H1 (cell line): ENCODE measurements around the gene AVL9.

Experiments
- CEBPB ChIP-seq: IDR thresholded peaks from 2 replicates; pipeline ENCODE4 v1.6.1; 2012; ENCODE audit warnings: low read depth, low read length
- CREB1 ChIP-seq: IDR thresholded peaks from 2 replicates; pipeline ENCODE4 v1.6.1; 2012; ENCODE audit warnings: inconsistent platforms
- MAX ChIP-seq: IDR thresholded peaks from 2 replicates; pipeline ENCODE4 v1.6.1; 2012; ENCODE audit warnings: inconsistent platforms
- PHF8 ChIP-seq: fragments of 200-600 bp; sonication (generic); conservative IDR thresholded peaks from 2 replicates; pipeline ENCODE4 v1.7.1; 2012; ENCODE audit warnings: low read depth, mild to moderate bottlenecking, inconsistent platforms, low read length, moderate library complexity
- POLR2A ChIP-seq, 2 experiments: IDR thresholded peaks; 1 replicate in 1 of 2; 2 replicates in 1 of 2; pipeline ENCODE4 v1.6.1; 2011; ENCODE audit warnings: low read depth in 2 of 2, low read length in 2 of 2, mild to moderate bottlenecking in 2 of 2; ENCODE audit errors: control extremely low read depth in 1 of 2
- POLR2AphosphoS5 ChIP-seq: IDR thresholded peaks from 2 replicates; pipeline ENCODE4 v1.6.1; 2011; ENCODE audit warnings: low read depth, low read length
- RNF2 ChIP-seq: fragments of 200-900, 300-1000 bp; sonication (generic); IDR thresholded peaks from 2 replicates; pipeline ENCODE4 v1.7.1; 2016; ENCODE audit warnings: borderline replicate concordance, low read depth, mild to moderate bottlenecking, antibody characterized with exemption, low read length; ENCODE audit not compliant: poor library complexity, severe bottlenecking; ENCODE audit errors: missing control alignments
- SP2 ChIP-seq: IDR thresholded peaks from 2 replicates; pipeline ENCODE4 v1.6.1; 2012; ENCODE audit warnings: mild to moderate bottlenecking, low read length, inconsistent platforms
- TAF1 ChIP-seq: IDR thresholded peaks from 2 replicates; pipeline ENCODE4 v1.6.1; 2011; ENCODE audit warnings: mild to moderate bottlenecking, low read depth, low read length
- TCF12 ChIP-seq: IDR thresholded peaks from 2 replicates; pipeline ENCODE4 v1.6.1; 2011; ENCODE audit warnings: low read depth, mild to moderate bottlenecking, low read length
- TF ChIP-seq, protein P1 (sequence below), 3 experiments: IDR thresholded peaks; 1 replicate in 2 of 3; 2 replicates in 1 of 3; pipeline versions ENCODE4 v1.5.1 to v1.6.1; 2011; ENCODE audit warnings: low read length in 3 of 3, mild to moderate bottlenecking in 3 of 3, inconsistent platforms in 2 of 3, low read depth in 1 of 3, moderate library complexity in 1 of 3; ENCODE audit not compliant: insufficient read depth in 1 of 3; ENCODE audit errors: control extremely low read depth in 1 of 3

DNA sequence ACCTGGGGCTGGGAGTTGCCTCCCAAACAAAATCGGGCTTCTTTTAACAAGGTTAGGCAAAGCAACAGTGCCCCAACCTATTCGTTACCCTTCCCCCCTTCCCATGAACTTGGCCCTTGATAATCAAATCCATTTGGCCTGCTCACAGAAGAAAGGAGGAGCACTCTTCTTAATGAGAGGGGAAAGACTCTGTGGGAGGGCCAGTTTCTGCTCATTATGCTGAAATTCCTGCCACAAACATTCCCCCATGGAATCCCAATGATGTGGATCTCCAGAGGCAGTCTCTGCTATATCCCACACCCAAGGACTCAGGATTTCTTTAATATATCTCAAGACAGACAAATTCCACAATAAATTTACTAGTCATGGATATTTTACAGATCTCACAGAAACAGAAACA, 48.1 kb upstream of the AVL9 start:
- no peak for TF ChIP-seq POLR2A (IDR thresholded peaks at IDR 0.05; ENCODE audit: control extremely low read depth in 1 of 2, low read depth in 2 of 2, low read length in 2 of 2)
- no peak for TF ChIP-seq CREB1
- TF ChIP-seq, protein P1, sequence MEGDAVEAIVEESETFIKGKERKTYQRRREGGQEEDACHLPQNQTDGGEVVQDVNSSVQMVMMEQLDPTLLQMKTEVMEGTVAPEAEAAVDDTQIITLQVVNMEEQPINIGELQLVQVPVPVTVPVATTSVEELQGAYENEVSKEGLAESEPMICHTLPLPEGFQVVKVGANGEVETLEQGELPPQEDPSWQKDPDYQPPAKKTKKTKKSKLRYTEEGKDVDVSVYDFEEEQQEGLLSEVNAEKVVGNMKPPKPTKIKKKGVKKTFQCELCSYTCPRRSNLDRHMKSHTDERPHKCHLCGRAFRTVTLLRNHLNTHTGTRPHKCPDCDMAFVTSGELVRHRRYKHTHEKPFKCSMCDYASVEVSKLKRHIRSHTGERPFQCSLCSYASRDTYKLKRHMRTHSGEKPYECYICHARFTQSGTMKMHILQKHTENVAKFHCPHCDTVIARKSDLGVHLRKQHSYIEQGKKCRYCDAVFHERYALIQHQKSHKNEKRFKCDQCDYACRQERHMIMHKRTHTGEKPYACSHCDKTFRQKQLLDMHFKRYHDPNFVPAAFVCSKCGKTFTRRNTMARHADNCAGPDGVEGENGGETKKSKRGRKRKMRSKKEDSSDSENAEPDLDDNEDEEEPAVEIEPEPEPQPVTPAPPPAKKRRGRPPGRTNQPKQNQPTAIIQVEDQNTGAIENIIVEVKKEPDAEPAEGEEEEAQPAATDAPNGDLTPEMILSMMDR (IDR thresholded peaks at IDR 0.05; ENCODE audit: control extremely low read depth in 1 of 3, insufficient read depth in 1 of 3, low read depth in 1 of 3, low read length in 3 of 3) = no peak
- TF ChIP-seq PHF8 = no peak
- TF ChIP-seq RNF2 = no peak
- no peak for TF ChIP-seq SP2
- no peak for TF ChIP-seq TCF12
- TF ChIP-seq TAF1 = no peak
- no peak for TF ChIP-seq POLR2AphosphoS5
- TF ChIP-seq MAX = no peak
- no peak for TF ChIP-seq CEBPB
